Hepatocyte (in vitro differentiated cells): ENCODE results near the gene TANC1.

Source experiments
- EZH2 ChIP-seq: fragments of 200-600 bp; sonication (generic); IDR thresholded peaks from 2 replicates; pipeline ENCODE4 v1.6.1; 2016; ENCODE audit warnings: antibody characterized with exemption, mild to moderate bottlenecking, borderline replicate concordance
- EZH2phosphoT487 ChIP-seq: fragments of 200-600 bp; sonication (generic); IDR thresholded peaks from one replicate; pipeline ENCODE4 v1.6.1; 2018; ENCODE audit warnings: antibody characterized with exemption, mild to moderate bottlenecking, low read depth, moderate library complexity; ENCODE audit not compliant: unreplicated experiment, severe bottlenecking
- TF ChIP-seq, protein P1 (sequence below): fragments of 200-600 bp; sonication (generic); IDR thresholded peaks from 2 replicates; pipeline ENCODE4 v1.5.1; 2016; ENCODE audit warnings: antibody characterized with exemption, mild to moderate bottlenecking; ENCODE audit not compliant: poor library complexity

- TF ChIP-seq, protein P1, sequence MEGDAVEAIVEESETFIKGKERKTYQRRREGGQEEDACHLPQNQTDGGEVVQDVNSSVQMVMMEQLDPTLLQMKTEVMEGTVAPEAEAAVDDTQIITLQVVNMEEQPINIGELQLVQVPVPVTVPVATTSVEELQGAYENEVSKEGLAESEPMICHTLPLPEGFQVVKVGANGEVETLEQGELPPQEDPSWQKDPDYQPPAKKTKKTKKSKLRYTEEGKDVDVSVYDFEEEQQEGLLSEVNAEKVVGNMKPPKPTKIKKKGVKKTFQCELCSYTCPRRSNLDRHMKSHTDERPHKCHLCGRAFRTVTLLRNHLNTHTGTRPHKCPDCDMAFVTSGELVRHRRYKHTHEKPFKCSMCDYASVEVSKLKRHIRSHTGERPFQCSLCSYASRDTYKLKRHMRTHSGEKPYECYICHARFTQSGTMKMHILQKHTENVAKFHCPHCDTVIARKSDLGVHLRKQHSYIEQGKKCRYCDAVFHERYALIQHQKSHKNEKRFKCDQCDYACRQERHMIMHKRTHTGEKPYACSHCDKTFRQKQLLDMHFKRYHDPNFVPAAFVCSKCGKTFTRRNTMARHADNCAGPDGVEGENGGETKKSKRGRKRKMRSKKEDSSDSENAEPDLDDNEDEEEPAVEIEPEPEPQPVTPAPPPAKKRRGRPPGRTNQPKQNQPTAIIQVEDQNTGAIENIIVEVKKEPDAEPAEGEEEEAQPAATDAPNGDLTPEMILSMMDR: no peak
- TF ChIP-seq EZH2phosphoT487: no peak
- TF ChIP-seq EZH2: no peak
These were observed 47.4 kb downstream of the TANC1 start for GRCh38 chr2:159015823-159016222.
